ENCODE measurements around the gene MPIG6B. TPM values are rescaled to one million over a fixed set of nuclear protein-coding genes. Genes with fewer than 3 reads are reported as not detected.

MPIG6B gene
- total RNA-seq, 1 experiment from 2014 or later = not detected

- DNase-seq (ENCODE audit: low read depth) = peak; percentile 51
These were observed 14.3 kb downstream of the MPIG6B start for GRCh38 chr6:31737315-31737990.

- peak; percentile 97 for DNase-seq (ENCODE audit: low read depth)
These were observed 15.1 kb downstream of the MPIG6B start for GRCh38 chr6:31737991-31738979.

GRCh38 chr6:31739639-31740396, 16.6 kb downstream of the MPIG6B start, which contains the start of gene MSH5:
Gene MSH5 (plus strand): TSS chr6:31740005. CDS start chr6:31740467, 462 bp downstream.
- peak; percentile 100 for DNase-seq (ENCODE audit: low read depth)

GRCh38 chr6:31740397-31741223, 17.4 kb downstream of the MPIG6B start:
- DNase-seq (ENCODE audit: low read depth) = no peak

- DNase-seq (ENCODE audit: low read depth) = no peak
These were observed 18.6 kb downstream of the MPIG6B start for GRCh38 chr6:31741815-31742214.

- no peak for DNase-seq (ENCODE audit: low read depth)
These were observed 19.7 kb downstream of the MPIG6B start for GRCh38 chr6:31742894-31743293.

GRCh38 chr6:31744422-31744821, 21.2 kb downstream of the MPIG6B start:
- DNase-seq (ENCODE audit: low read depth) = no peak

- DNase-seq (ENCODE audit: low read depth) = no peak
These were observed 26.3 kb downstream of the MPIG6B start for GRCh38 chr6:31749301-31750036.

GRCh38 chr6:31750411-31751022, 27.3 kb downstream of the MPIG6B start:
- peak; percentile 91 for DNase-seq (ENCODE audit: low read depth)

- DNase-seq (ENCODE audit: low read depth) = peak; percentile 88
These were observed 29.7 kb downstream of the MPIG6B start for GRCh38 chr6:31752739-31753319.

GRCh38 chr6:31758281-31758680, 35.1 kb downstream of the MPIG6B start:
- no peak for DNase-seq (ENCODE audit: low read depth)

- no peak for DNase-seq (ENCODE audit: low read depth)
These were observed 37.6 kb downstream of the MPIG6B start for GRCh38 chr6:31760790-31761189.

GRCh38 chr6:31761343-31761742, 38.2 kb downstream of the MPIG6B start:
- no peak for DNase-seq (ENCODE audit: low read depth)

- no peak for DNase-seq (ENCODE audit: low read depth)
These were observed 39.2 kb downstream of the MPIG6B start, which contains the start of gene SAPCD1 for GRCh38 chr6:31762356-31762755. Gene SAPCD1 (plus strand): TSS chr6:31762656. CDS start chr6:31763055, 399 bp downstream.

- DNase-seq (ENCODE audit: low read depth) = no peak
These were observed 39.9 kb downstream of the MPIG6B start for GRCh38 chr6:31762878-31763618.

GRCh38 chr6:31763619-31763940, 40.4 kb downstream of the MPIG6B start:
- peak; percentile 71 for DNase-seq (ENCODE audit: low read depth)

GRCh38 chr6:31764198-31764597, 41.0 kb downstream of the MPIG6B start:
- no peak for DNase-seq (ENCODE audit: low read depth)

GRCh38 chr6:31765559-31765909, 42.4 kb downstream of the MPIG6B start:
- no peak for DNase-seq (ENCODE audit: low read depth)
